Body of pancreas (tissue), 4 donors: Measurements from ENCODE around the gene LYZL6. TPM values are rescaled to one million over a fixed set of nuclear protein-coding genes. Genes with fewer than 3 reads are reported as not detected.

Experiments used
- ATAC-seq: fragments of 150-250 bp; one replicate; pipeline ENCODE4 v1.9.1; 2016
- DNase-seq, 4 donors: peaks; one replicate each; pipeline ENCODE4 v3.0.0-alpha.2; 2019
- H3K27ac ChIP-seq, 4 donors: fragments of 200-600 bp; sonication (generic); 1 replicate in 3 of 4; 2 replicates in 1 of 4; pipeline versions ENCODE4 v1.5.1 to v1.6.1; 2016 to 2019; ENCODE audit warnings: mild to moderate bottlenecking in 1 of 4, mixed read lengths in 1 of 4, moderate library complexity in 1 of 4
- H3K27me3 ChIP-seq, 2 donors: fragments of 200-600 bp; sonication (generic); one replicate each; pipeline ENCODE4 v1.6.0; 2016; ENCODE audit warnings: mild to moderate bottlenecking in 1 of 2
- H3K36me3 ChIP-seq, 2 donors: fragments of 200-600 bp; sonication (generic); replicated peaks in 1 of 2; 2 replicates each; pipeline ENCODE4 v1.5.1; 2016; ENCODE audit warnings: low read depth in 2 of 2; ENCODE audit not compliant: insufficient read depth in 1 of 2
- H3K4me1 ChIP-seq: fragments of 200-600 bp; sonication (generic); one replicate; pipeline ENCODE4 v1.6.0; 2016
- H3K4me3 ChIP-seq, 2 donors: fragments of 200-600 bp; sonication (generic); 1 replicate in 1 of 2; 2 replicates in 1 of 2; pipeline ENCODE4 v1.5.1; 2016 to 2019
- H3K9me3 ChIP-seq, 3 donors: fragments of 200-600 bp; sonication (generic); 1 replicate in 2 of 3; 2 replicates in 1 of 3; pipeline ENCODE4 v1.5.1; 2016
- POLR2A ChIP-seq, 3 donors: fragments of 450-650 bp; IDR thresholded peaks; one replicate each; pipeline ENCODE4 v1.6.1; 2016; ENCODE audit warnings: antibody characterized with exemption in 3 of 3, mild to moderate bottlenecking in 2 of 3
- WGBS, 2 donors: methylation state at CpG; one replicate each; pipeline ENCODE4 v1.1.5; 2017; 5-methylcytosine and 5-hydroxymethylcytosine counted together
- intact Hi-C: fragments of 100-400 bp; cut with DNase I; formaldehyde crosslinking; loops from one replicate; pipeline ENCODE4 v1.15.1; 2023
- total RNA-seq, 2 donors: library from RNA; depleted of rRNA; stranded (reverse); fragments of >200 nt; gene quantifications; one replicate each; pipeline ENCODE4 v1.1.0, GENCODE V29; 2016
- TF ChIP-seq, protein P1 (sequence below), 7 experiments: fragments of 450-650 bp in 4 of 7; fragments of 200-600 bp in 3 of 7; sonication (generic) in 3 of 7; IDR thresholded peaks; one replicate each; pipeline ENCODE4 v1.5.1; 2016 to 2019; ENCODE audit warnings: antibody characterized with exemption in 7 of 7

Gene LYZL6
- total RNA-seq, 2 donors from 2014 or later, result not detected

GRCh38 chr17:35982409-35983191 is 39.1 kb upstream of the LYZL6 start:
- no peaks in the 10 kb centered on the region for H3K4me1 ChIP-seq
- H3K27ac ChIP-seq, result no peak overlapping the region
- no peak overlapping the region for H3K4me3 ChIP-seq
- intact Hi-C loops, result no loop called here
- 86 to 88% methylated on average over 2 to 3 of the region's 3 CpGs for WGBS, 2 donors
- ATAC-seq (no peak), DNase-seq (no peak)
- TF ChIP-seq, protein P1, sequence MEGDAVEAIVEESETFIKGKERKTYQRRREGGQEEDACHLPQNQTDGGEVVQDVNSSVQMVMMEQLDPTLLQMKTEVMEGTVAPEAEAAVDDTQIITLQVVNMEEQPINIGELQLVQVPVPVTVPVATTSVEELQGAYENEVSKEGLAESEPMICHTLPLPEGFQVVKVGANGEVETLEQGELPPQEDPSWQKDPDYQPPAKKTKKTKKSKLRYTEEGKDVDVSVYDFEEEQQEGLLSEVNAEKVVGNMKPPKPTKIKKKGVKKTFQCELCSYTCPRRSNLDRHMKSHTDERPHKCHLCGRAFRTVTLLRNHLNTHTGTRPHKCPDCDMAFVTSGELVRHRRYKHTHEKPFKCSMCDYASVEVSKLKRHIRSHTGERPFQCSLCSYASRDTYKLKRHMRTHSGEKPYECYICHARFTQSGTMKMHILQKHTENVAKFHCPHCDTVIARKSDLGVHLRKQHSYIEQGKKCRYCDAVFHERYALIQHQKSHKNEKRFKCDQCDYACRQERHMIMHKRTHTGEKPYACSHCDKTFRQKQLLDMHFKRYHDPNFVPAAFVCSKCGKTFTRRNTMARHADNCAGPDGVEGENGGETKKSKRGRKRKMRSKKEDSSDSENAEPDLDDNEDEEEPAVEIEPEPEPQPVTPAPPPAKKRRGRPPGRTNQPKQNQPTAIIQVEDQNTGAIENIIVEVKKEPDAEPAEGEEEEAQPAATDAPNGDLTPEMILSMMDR (IDR thresholded peaks at IDR 0.05), result no peak
- no peak for TF ChIP-seq POLR2A (IDR thresholded peaks at IDR 0.05)
- no peaks in the 10 kb centered on the region for H3K27me3 ChIP-seq
- H3K9me3 ChIP-seq, result no peaks in the 10 kb centered on the region
- H3K36me3 ChIP-seq, result no peaks in the 10 kb centered on the region

GRCh38 chr17:35981908-35982330 is 38.4 kb upstream of the LYZL6 start:
- Histone ChIP-seq H3K4me1 (no peaks in the 10 kb centered on the region), H3K27ac (no peak overlapping the region), H3K4me3 (no peak overlapping the region), H3K27me3 (no peaks in the 10 kb centered on the region), H3K9me3 (no peaks in the 10 kb centered on the region), H3K36me3 (no peaks in the 10 kb centered on the region)
- intact Hi-C loops, result no loop called here
- WGBS, 2 donors, result 45 to 51% methylated on average over 4 of the region's 4 CpGs
- DNase-seq, result no peak
- no peak for TF ChIP-seq POLR2A (IDR thresholded peaks at IDR 0.05)
- TF ChIP-seq, protein P1 (IDR thresholded peaks at IDR 0.05), result no peak
- ATAC-seq, result no peak

DNA sequence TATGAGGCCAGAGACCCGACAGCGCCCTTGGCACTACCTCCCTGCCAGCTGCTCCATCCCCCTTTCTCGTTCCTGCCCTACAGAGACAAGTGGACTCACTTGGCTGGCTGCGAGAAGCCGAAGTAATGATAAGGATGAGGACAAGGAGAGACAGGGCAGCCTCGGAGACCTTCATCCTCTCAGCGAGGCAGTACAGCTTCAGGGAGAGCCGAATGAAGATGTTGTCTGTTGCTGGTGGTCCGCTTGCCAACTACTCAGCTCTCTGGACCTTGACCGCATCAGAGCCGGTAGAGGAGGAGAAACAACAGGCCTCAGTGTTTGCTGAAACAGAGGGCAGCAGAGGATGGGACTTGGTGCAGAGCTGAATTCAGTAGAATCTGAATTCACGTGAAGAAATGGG is 37.7 kb upstream of the LYZL6 start, which contains the start of gene CCL16:
CCL16 (minus strand) TSS at position 252 of the 400 bp plus-strand sequence; CDS start at position 175, 77 bp downstream.
- no peak for ATAC-seq
- Histone ChIP-seq H3K4me3 (no peak within 1 kb of the TSS), H3K27ac (no peak within 1 kb of the TSS), H3K4me1 (no peaks in the 10 kb centered on the region), H3K9me3 (no peaks in the 10 kb centered on the region), H3K36me3 (no peaks in the 10 kb centered on the region), H3K27me3 (no peaks in the 10 kb centered on the region)
- no peak for TF ChIP-seq POLR2A (IDR thresholded peaks at IDR 0.05)
- TF ChIP-seq, protein P1 (IDR thresholded peaks at IDR 0.05), result no peak
- no peak for DNase-seq
- 80 to 83% methylated on average over 10 to 12 of the region's 12 CpGs for WGBS, 2 donors
- intact Hi-C loops, result no loop called here

GRCh38 chr17:35978346-35978745 is 34.8 kb upstream of the LYZL6 start:
- Histone ChIP-seq H3K4me3 (no peak overlapping the region), H3K36me3 (no peaks in the 10 kb centered on the region), H3K4me1 (peaks cover 7% of the 10 kb centered on the region), H3K27ac (no peak overlapping the region), H3K9me3 (no peaks in the 10 kb centered on the region), H3K27me3 (no peaks in the 10 kb centered on the region)
- intact Hi-C loops, result loop anchor here (10.0 kb wide), 1 partner anchor 86 kb away; the partner anchor contains the start of gene CCL18
- DNase-seq (no peak), ATAC-seq (no peak)
- TF ChIP-seq, protein P1 (IDR thresholded peaks at IDR 0.05), result no peak
- TF ChIP-seq POLR2A (IDR thresholded peaks at IDR 0.05), result no peak
- 77 to 94% methylated on average over 3 of the region's 3 CpGs for WGBS, 2 donors
